Measurements from ENCODE around the gene MAP3K12. TPM values are rescaled to one million over a fixed set of nuclear protein-coding genes. Genes with fewer than 3 reads are reported as not detected.
"Not testable (repeated sequence)": the region's sequence is repeated elsewhere in the genome, so short reads cannot be mapped to it uniquely, and the experiment has no call there.

MAP3K12 gene
- total and polyA plus RNA-seq, 11 donors = 3.3 to 12.6 (median 4.4) TPM

- peak in 3 of 4 donors; percentile 14 to 24 (median 18) for ATAC-seq
- Histone ChIP-seq H3K4me3 (no peak overlapping the region), H3K4me1 (peaks cover 0 to 38% (median 15%) of the 10 kb centered on the region in 12 donors), H3K27ac (peak overlapping the region in 3 of 12 donors; percentile 0 to 42 (median 31)), H3K27me3 (no peaks in the 10 kb centered on the region), H3K36me3 (peaks cover 0 to 99% (median 94%) of the 10 kb centered on the region in 9 donors), H3K9me3 (no peaks in the 10 kb centered on the region)
- no peak for DNase-seq
- TF ChIP-seq, protein P1, sequence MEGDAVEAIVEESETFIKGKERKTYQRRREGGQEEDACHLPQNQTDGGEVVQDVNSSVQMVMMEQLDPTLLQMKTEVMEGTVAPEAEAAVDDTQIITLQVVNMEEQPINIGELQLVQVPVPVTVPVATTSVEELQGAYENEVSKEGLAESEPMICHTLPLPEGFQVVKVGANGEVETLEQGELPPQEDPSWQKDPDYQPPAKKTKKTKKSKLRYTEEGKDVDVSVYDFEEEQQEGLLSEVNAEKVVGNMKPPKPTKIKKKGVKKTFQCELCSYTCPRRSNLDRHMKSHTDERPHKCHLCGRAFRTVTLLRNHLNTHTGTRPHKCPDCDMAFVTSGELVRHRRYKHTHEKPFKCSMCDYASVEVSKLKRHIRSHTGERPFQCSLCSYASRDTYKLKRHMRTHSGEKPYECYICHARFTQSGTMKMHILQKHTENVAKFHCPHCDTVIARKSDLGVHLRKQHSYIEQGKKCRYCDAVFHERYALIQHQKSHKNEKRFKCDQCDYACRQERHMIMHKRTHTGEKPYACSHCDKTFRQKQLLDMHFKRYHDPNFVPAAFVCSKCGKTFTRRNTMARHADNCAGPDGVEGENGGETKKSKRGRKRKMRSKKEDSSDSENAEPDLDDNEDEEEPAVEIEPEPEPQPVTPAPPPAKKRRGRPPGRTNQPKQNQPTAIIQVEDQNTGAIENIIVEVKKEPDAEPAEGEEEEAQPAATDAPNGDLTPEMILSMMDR (IDR thresholded peaks at IDR 0.05) = no peak
- TF ChIP-seq POLR2A (IDR thresholded peaks at IDR 0.05) = no peak
- 64 to 92% (median 75%) methylated on average over 11 to 18 of the region's 18 CpGs for WGBS, 4 donors
- intact Hi-C loops (cut with DNase I) = no loop called here
These were observed 16.6 kb downstream of the MAP3K12 start for GRCh38 chr12:53482626-53483168.

GRCh38 chr12:53481939-53482586 lies 17.2 kb downstream of the MAP3K12 start:
- Histone ChIP-seq H3K4me3 (no peak overlapping the region), H3K27ac (peak overlapping the region in 1 of 12 donors; percentile 31), H3K4me1 (peaks cover 0 to 43% (median 15%) of the 10 kb centered on the region in 12 donors), H3K27me3 (no peaks in the 10 kb centered on the region), H3K9me3 (no peaks in the 10 kb centered on the region), H3K36me3 (peaks cover 0 to 100% (median 95%) of the 10 kb centered on the region in 9 donors)
- ATAC-seq (peak in 1 of 4 donors; percentile 2), DNase-seq (no peak)
- TF ChIP-seq POLR2A (IDR thresholded peaks at IDR 0.05) = no peak
- TF ChIP-seq, protein P1 (IDR thresholded peaks at IDR 0.05) = no peak
- WGBS, 4 donors = 66 to 73% (median 71%) methylated on average over 9 of the region's 9 CpGs
- intact Hi-C loops (cut with DNase I) = no loop called here

- intact Hi-C loops (cut with DNase I); H3K9me3 ChIP-seq; DNase-seq; ATAC-seq; H3K27me3 ChIP-seq; H3K4me3 ChIP-seq: not testable (repeated sequence)
- Histone ChIP-seq H3K27ac (peak overlapping the region in 1 of 12 donors; percentile 13), H3K36me3 (peaks cover 0 to 100% (median 99%) of the 10 kb centered on the region in 9 donors), H3K4me1 (peaks cover 0 to 48% (median 16%) of the 10 kb centered on the region in 12 donors)
- 62 to 76% (median 71%) methylated on average over 6 of the region's 6 CpGs for WGBS, 4 donors
These were observed 17.8 kb downstream of the MAP3K12 start for GRCh38 chr12:53481458-53481857.

GRCh38 chr12:53480491-53481442 lies 18.5 kb downstream of the MAP3K12 start:
- no peak for TF ChIP-seq POLR2A (IDR thresholded peaks at IDR 0.05)
- TF ChIP-seq, protein P1 (IDR thresholded peaks at IDR 0.05) = no peak
- no peak for ATAC-seq
- Histone ChIP-seq H3K27me3 (no peaks in the 10 kb centered on the region), H3K9me3 (no peaks in the 10 kb centered on the region), H3K4me1 (peaks cover 0 to 55% (median 21%) of the 10 kb centered on the region in 12 donors), H3K36me3 (peaks cover 0 to 100% (median 99%) of the 10 kb centered on the region in 9 donors), H3K27ac (peak overlapping the region in 1 of 12 donors; percentile 13), H3K4me3 (no peak overlapping the region)
- 59 to 71% (median 61%) methylated on average over 12 of the region's 12 CpGs for WGBS, 4 donors
- intact Hi-C loops (cut with DNase I) = no loop called here
- no peak for DNase-seq

All from heart left ventricle (tissue), 16 donors.